OCI-LY3 (cell line): ENCODE measurements around the gene FRMD4A.

Experiments used
- EZH2phosphoT487 ChIP-seq: fragments of 200-600 bp; shearing (Covaris generic); IDR thresholded peaks from 2 replicates; pipeline ENCODE4 v1.6.1; 2018; ENCODE audit warnings: antibody characterized with exemption, mixed run types, low read depth
- TF ChIP-seq, protein P1 (sequence below): fragments of 200-600, 300-600 bp; sonication (generic); IDR thresholded peaks from 2 replicates; pipeline ENCODE4 v1.5.1; 2014; ENCODE audit warnings: antibody characterized with exemption, low read length, low read depth

DNA sequence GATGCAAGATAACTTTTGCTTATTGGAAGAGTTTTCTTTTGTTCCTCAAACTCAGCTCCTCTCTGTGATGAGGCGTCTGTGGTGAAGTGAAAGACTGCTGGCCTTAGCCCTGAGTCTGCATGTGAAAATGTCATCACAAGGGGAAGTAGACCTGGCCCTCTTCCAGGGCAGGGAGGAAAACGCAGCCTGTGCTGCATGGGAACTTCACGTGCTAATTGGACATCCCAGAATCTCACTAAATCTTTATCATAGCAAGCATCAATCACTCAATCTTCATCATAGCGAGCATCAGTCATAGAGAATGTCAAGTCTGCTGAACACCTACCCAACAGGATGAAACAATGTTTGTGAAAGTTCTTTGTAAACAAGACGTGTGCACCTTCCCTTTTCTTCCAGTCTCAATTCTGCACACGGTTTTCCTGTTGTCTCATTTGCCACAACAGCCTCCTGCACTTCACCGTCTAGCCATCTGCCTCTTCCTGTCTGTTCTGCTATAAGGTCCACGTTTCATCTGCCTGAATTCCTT is 314.6 kb downstream of the FRMD4A start:
- TF ChIP-seq, protein P1, sequence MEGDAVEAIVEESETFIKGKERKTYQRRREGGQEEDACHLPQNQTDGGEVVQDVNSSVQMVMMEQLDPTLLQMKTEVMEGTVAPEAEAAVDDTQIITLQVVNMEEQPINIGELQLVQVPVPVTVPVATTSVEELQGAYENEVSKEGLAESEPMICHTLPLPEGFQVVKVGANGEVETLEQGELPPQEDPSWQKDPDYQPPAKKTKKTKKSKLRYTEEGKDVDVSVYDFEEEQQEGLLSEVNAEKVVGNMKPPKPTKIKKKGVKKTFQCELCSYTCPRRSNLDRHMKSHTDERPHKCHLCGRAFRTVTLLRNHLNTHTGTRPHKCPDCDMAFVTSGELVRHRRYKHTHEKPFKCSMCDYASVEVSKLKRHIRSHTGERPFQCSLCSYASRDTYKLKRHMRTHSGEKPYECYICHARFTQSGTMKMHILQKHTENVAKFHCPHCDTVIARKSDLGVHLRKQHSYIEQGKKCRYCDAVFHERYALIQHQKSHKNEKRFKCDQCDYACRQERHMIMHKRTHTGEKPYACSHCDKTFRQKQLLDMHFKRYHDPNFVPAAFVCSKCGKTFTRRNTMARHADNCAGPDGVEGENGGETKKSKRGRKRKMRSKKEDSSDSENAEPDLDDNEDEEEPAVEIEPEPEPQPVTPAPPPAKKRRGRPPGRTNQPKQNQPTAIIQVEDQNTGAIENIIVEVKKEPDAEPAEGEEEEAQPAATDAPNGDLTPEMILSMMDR: no peak
- TF ChIP-seq EZH2phosphoT487: no peak
